Stimulated activated naive B cell treated with anti-CD40 and anti-IgM and Interleukin-4, amounts not matched to agents 10 μg/mL and 1 μg/mL and 100 μg/mL, for 72 hours (primary cell): Measurements from ENCODE around the gene PTRHD1.

Experiments
- ATAC-seq, 2 donors: fragments of 150-1000 bp; cut with Tn5 transposase; replicated peaks; 2 replicates each; pipeline ENCODE4 v1.10.0; 2021; ENCODE audit warnings: moderate library complexity in 1 of 2
- DNase-seq: peaks from one replicate; pipeline ENCODE4 v3.0.0; 2021
- H3K27ac Mint-ChIP-seq: one replicate; pipeline ENCODE4 v1.8.0; 2022; ENCODE audit warnings: mild to moderate bottlenecking, mixed read lengths
- H3K27me3 Mint-ChIP-seq, 2 donors: one replicate each; pipeline ENCODE4 v1.8.0; 2022; ENCODE audit warnings: mixed read lengths in 2 of 2
- H3K36me3 Mint-ChIP-seq, 2 donors: one replicate each; pipeline ENCODE4 v1.8.0; 2022; ENCODE audit warnings: mixed read lengths in 2 of 2, mild to moderate bottlenecking in 1 of 2
- H3K4me1 Mint-ChIP-seq, 2 donors: one replicate each; pipeline ENCODE4 v1.8.0; 2022; ENCODE audit warnings: mixed read lengths in 2 of 2, mild to moderate bottlenecking in 1 of 2
- H3K4me3 Mint-ChIP-seq, 2 donors: one replicate each; pipeline ENCODE4 v1.8.0; 2022; ENCODE audit warnings: mild to moderate bottlenecking in 2 of 2, mixed read lengths in 2 of 2, moderate library complexity in 1 of 2
- H3K9me3 Mint-ChIP-seq, 2 donors: one replicate each; pipeline ENCODE4 v1.8.0; 2022; ENCODE audit warnings: mixed read lengths in 2 of 2, mild to moderate bottlenecking in 1 of 2

PTRHD1 gene

GRCh38 chr2:24833821-24834732, 40.9 kb upstream of the PTRHD1 start:
- peaks cover 50 to 70% of the 10 kb centered on the region in 2 donors for H3K36me3 Mint-ChIP-seq
- no peak overlapping the region for H3K4me3 Mint-ChIP-seq
- no peaks in the 10 kb centered on the region for H3K27me3 Mint-ChIP-seq
- no peaks in the 10 kb centered on the region for H3K9me3 Mint-ChIP-seq
- no peak for DNase-seq
- H3K27ac Mint-ChIP-seq = peak overlapping the region; percentile 9
- ATAC-seq = no peak
- H3K4me1 Mint-ChIP-seq = no peaks in the 10 kb centered on the region

GRCh38 chr2:24832931-24833701, 39.9 kb upstream of the PTRHD1 start:
- ATAC-seq (no peak), DNase-seq (no peak)
- Mint-ChIP-seq H3K36me3 (peaks cover 48 to 72% of the 10 kb centered on the region in 2 donors), H3K4me3 (no peak overlapping the region), H3K4me1 (no peaks in the 10 kb centered on the region), H3K27ac (peak overlapping the region; percentile 47), H3K27me3 (no peaks in the 10 kb centered on the region), H3K9me3 (no peaks in the 10 kb centered on the region)

GRCh38 chr2:24832521-24832920, 39.3 kb upstream of the PTRHD1 start:
- no peak for DNase-seq
- H3K27ac Mint-ChIP-seq = no peak overlapping the region
- peaks cover 49 to 73% of the 10 kb centered on the region in 2 donors for H3K36me3 Mint-ChIP-seq
- H3K27me3 Mint-ChIP-seq = no peaks in the 10 kb centered on the region
- ATAC-seq = no peak
- peaks cover 4 to 5% of the 10 kb centered on the region in 2 donors for H3K4me1 Mint-ChIP-seq
- H3K9me3 Mint-ChIP-seq = no peaks in the 10 kb centered on the region
- H3K4me3 Mint-ChIP-seq = no peak overlapping the region

GRCh38 chr2:24832073-24832461, 38.9 kb upstream of the PTRHD1 start:
- Mint-ChIP-seq H3K36me3 (peaks cover 50 to 73% of the 10 kb centered on the region in 2 donors), H3K4me3 (no peak overlapping the region), H3K4me1 (peaks cover 4 to 5% of the 10 kb centered on the region in 2 donors), H3K9me3 (no peaks in the 10 kb centered on the region), H3K27me3 (no peaks in the 10 kb centered on the region), H3K27ac (no peak overlapping the region)
- DNase-seq (no peak), ATAC-seq (no peak)

- Mint-ChIP-seq H3K27ac (no peak overlapping the region), H3K27me3 (no peaks in the 10 kb centered on the region), H3K9me3 (no peaks in the 10 kb centered on the region), H3K4me1 (peaks cover 4 to 5% of the 10 kb centered on the region in 2 donors), H3K36me3 (peaks cover 45 to 70% of the 10 kb centered on the region in 2 donors), H3K4me3 (no peak overlapping the region)
- ATAC-seq (no peak), DNase-seq (no peak)
These were observed 38.3 kb upstream of the PTRHD1 start for GRCh38 chr2:24831221-24832072.

- DNase-seq = no peak
- Mint-ChIP-seq H3K27me3 (no peaks in the 10 kb centered on the region), H3K9me3 (no peaks in the 10 kb centered on the region), H3K4me3 (no peak overlapping the region), H3K36me3 (peaks cover 45 to 70% of the 10 kb centered on the region in 2 donors), H3K4me1 (peaks cover 8 to 9% of the 10 kb centered on the region in 2 donors), H3K27ac (no peak overlapping the region)
- no peak for ATAC-seq
These were observed 37.6 kb upstream of the PTRHD1 start for GRCh38 chr2:24830786-24831185.

- ATAC-seq (no peak), DNase-seq (no peak)
- Mint-ChIP-seq H3K4me3 (no peak overlapping the region), H3K4me1 (peaks cover 12 to 13% of the 10 kb centered on the region in 2 donors), H3K27ac (no peak overlapping the region), H3K36me3 (peaks cover 48 to 72% of the 10 kb centered on the region in 2 donors), H3K27me3 (no peaks in the 10 kb centered on the region), H3K9me3 (peaks cover 0 to 2% of the 10 kb centered on the region in 2 donors)
These were observed 37.2 kb upstream of the PTRHD1 start for GRCh38 chr2:24830351-24830750.

- peaks cover 0 to 2% of the 10 kb centered on the region in 2 donors for H3K9me3 Mint-ChIP-seq
- DNase-seq (no peak), ATAC-seq (no peak)
- H3K27ac Mint-ChIP-seq = no peak overlapping the region
- no peaks in the 10 kb centered on the region for H3K27me3 Mint-ChIP-seq
- no peak overlapping the region for H3K4me3 Mint-ChIP-seq
- peaks cover 13 to 20% of the 10 kb centered on the region in 2 donors for H3K4me1 Mint-ChIP-seq
- H3K36me3 Mint-ChIP-seq = peaks cover 44 to 68% of the 10 kb centered on the region in 2 donors
These were observed 35.2 kb upstream of the PTRHD1 start for GRCh38 chr2:24828238-24828996.

- ATAC-seq = peak; percentile 89 to 93
- H3K36me3 Mint-ChIP-seq = peaks cover 42 to 68% of the 10 kb centered on the region in 2 donors
- no peak overlapping the region for H3K4me3 Mint-ChIP-seq
- peak; percentile 49 for DNase-seq
- no peaks in the 10 kb centered on the region for H3K27me3 Mint-ChIP-seq
- H3K9me3 Mint-ChIP-seq = peaks cover 0 to 2% of the 10 kb centered on the region in 2 donors
- peaks cover 13 to 20% of the 10 kb centered on the region in 2 donors for H3K4me1 Mint-ChIP-seq
- H3K27ac Mint-ChIP-seq = peak overlapping the region; percentile 47
These were observed 34.4 kb upstream of the PTRHD1 start for GRCh38 chr2:24827321-24828237.

- DNase-seq = no peak
- no peak overlapping the region for H3K27ac Mint-ChIP-seq
- ATAC-seq = no peak
- peaks cover 13 to 20% of the 10 kb centered on the region in 2 donors for H3K4me1 Mint-ChIP-seq
- H3K27me3 Mint-ChIP-seq = no peaks in the 10 kb centered on the region
- H3K4me3 Mint-ChIP-seq = no peak overlapping the region
- peaks cover 0 to 2% of the 10 kb centered on the region in 2 donors for H3K9me3 Mint-ChIP-seq
- H3K36me3 Mint-ChIP-seq = peaks cover 38 to 72% of the 10 kb centered on the region in 2 donors
These were observed 33.6 kb upstream of the PTRHD1 start for GRCh38 chr2:24826773-24827145.

- peaks cover 13 to 20% of the 10 kb centered on the region in 2 donors for H3K4me1 Mint-ChIP-seq
- H3K9me3 Mint-ChIP-seq = peaks cover 0 to 2% of the 10 kb centered on the region in 2 donors
- peaks cover 39 to 74% of the 10 kb centered on the region in 2 donors for H3K36me3 Mint-ChIP-seq
- no peak overlapping the region for H3K4me3 Mint-ChIP-seq
- no peak for DNase-seq
- H3K27ac Mint-ChIP-seq = peak overlapping the region; percentile 73
- ATAC-seq = no peak
- H3K27me3 Mint-ChIP-seq = no peaks in the 10 kb centered on the region
These were observed 32.9 kb upstream of the PTRHD1 start for GRCh38 chr2:24825883-24826772.
